NCI-H2081 treated with DMSO at 0.1 percent for 48 hours (cell line): ENCODE results near the gene TSHZ3.

Experiments
- DNase-seq: peaks from one replicate; lab custom pipeline; 2025; lab: John Stamatoyannopoulos, UW

TSHZ3 gene

GRCh38 chr19:31313291-31314030, 35.8 kb downstream of the TSHZ3 start:
- DNase-seq: no peak

GRCh38 chr19:31312677-31313244, 36.5 kb downstream of the TSHZ3 start:
- no peak for DNase-seq

GRCh38 chr19:31312009-31312676, 37.1 kb downstream of the TSHZ3 start:
- no peak for DNase-seq

- no peak for DNase-seq
Observed at GRCh38 chr19:31310432-31311133, 38.7 kb downstream of the TSHZ3 start.

- DNase-seq: no peak
Observed at GRCh38 chr19:31308781-31309180, 40.5 kb downstream of the TSHZ3 start.

- DNase-seq: no peak
Observed at GRCh38 chr19:31307071-31307669, 42.1 kb downstream of the TSHZ3 start.

- no peak for DNase-seq
Observed at GRCh38 chr19:31306006-31306753, 43.1 kb downstream of the TSHZ3 start.

GRCh38 chr19:31304831-31305312, 44.4 kb downstream of the TSHZ3 start:
- no peak for DNase-seq

- DNase-seq: no peak
Observed at GRCh38 chr19:31303262-31303815, 45.9 kb downstream of the TSHZ3 start.

- no peak for DNase-seq
Observed at GRCh38 chr19:31301306-31301980, 47.8 kb downstream of the TSHZ3 start.

GRCh38 chr19:31300422-31300821, 48.8 kb downstream of the TSHZ3 start:
- DNase-seq: no peak

GRCh38 chr19:31299665-31300064, 49.6 kb downstream of the TSHZ3 start:
- DNase-seq: no peak

- no peak for DNase-seq
Observed at GRCh38 chr19:31297991-31298390, 51.2 kb downstream of the TSHZ3 start.

- no peak for DNase-seq
Observed at GRCh38 chr19:31296741-31297390, 52.4 kb downstream of the TSHZ3 start.

- DNase-seq: no peak
Observed at GRCh38 chr19:31294189-31294588, 55.0 kb downstream of the TSHZ3 start.

- DNase-seq: no peak
Observed at GRCh38 chr19:31292639-31293185, 56.5 kb downstream of the TSHZ3 start.

GRCh38 chr19:31290931-31291590, 58.2 kb downstream of the TSHZ3 start:
- no peak for DNase-seq

- DNase-seq: no peak
Observed at GRCh38 chr19:31289976-31290375, 59.3 kb downstream of the TSHZ3 start.

- no peak for DNase-seq
Observed at GRCh38 chr19:31289381-31289880, 59.8 kb downstream of the TSHZ3 start.
